ENCODE results near the gene PDE3A. TPM values are rescaled to one million over a fixed set of nuclear protein-coding genes. Genes with fewer than 3 reads are reported as not detected.

The PDE3A gene
- total and polyA plus RNA-seq, 2 of the 4 experiments (the other 2 are of a cell fraction): 0.09 to 0.18 TPM

- Histone ChIP-seq H3K36me3 (ENCODE audit: control insufficient read depth, insufficient read depth, low read length) (no peaks in the 10 kb centered on the region), H3K4me3 (ENCODE audit: insufficient read depth, low read depth, low read length) (no peak overlapping the region), H2BK20ac (ENCODE audit: low read depth, low read length) (0 out of 2 replicates have a peak overlapping the region, but pooled peaks have one; percentile 38), H3K27ac (ENCODE audit: insufficient read depth, low read length) (peak overlapping the region; percentile 81; the same call in 1 of the 2 replicates), H3K56ac (ENCODE audit: extremely low read depth, insufficient read depth, low read length) (peak overlapping the region; percentile 16; the same call in 1 of the 2 replicates), H3K27me3 (ENCODE audit: control insufficient read depth, insufficient read depth, low read length) (no peaks in the 10 kb centered on the region), H3K14ac (replicated peaks; ENCODE audit: low read depth, low read length) (no peak overlapping the region; the same call in 1 of the 2 replicates), H3K79me1 (ENCODE audit: low read depth in 1 of 2, low read length in 2 of 2) (no peaks in the 10 kb centered on the region), H2BK15ac (ENCODE audit: low read depth, low read length) (no peak overlapping the region; the same call in 2 of the 3 replicates), H4K20me1 (ENCODE audit: insufficient read depth, low read length) (no peaks in the 10 kb centered on the region), H2AFZ (replicated peaks; ENCODE audit: low read length, poor library complexity) (no peak overlapping the region), H2AK5ac (ENCODE audit: low read depth, low read length) (no peak overlapping the region), H3K9me3 (ENCODE audit: control insufficient read depth, insufficient read depth, low read length) (no peaks in the 10 kb centered on the region), H3K23ac (ENCODE audit: low read depth, low read length) (peak overlapping the region; percentile 39; the same call in 1 of the 2 replicates), H2BK5ac (ENCODE audit: low read depth, low read length, poor library complexity, severe bottlenecking) (peak overlapping the region; percentile 79), H4K5ac (ENCODE audit: low read depth, low read length) (peak overlapping the region; percentile 76; the same call in 1 of the 2 replicates), H3K4me1 (ENCODE audit: control insufficient read depth, insufficient read depth, low read length) (peaks cover 12% of the 10 kb centered on the region), H3K9ac (ENCODE audit: low read depth, low read length) (peak overlapping the region; percentile 45; the same call in 1 of the 2 replicates), H3K18ac (ENCODE audit: low read depth, low read length) (peak overlapping the region; percentile 87), H3K4ac (ENCODE audit: low read depth, low read length) (no peak overlapping the region), H4K91ac (ENCODE audit: insufficient read depth, low read depth, low read length) (peak overlapping the region; percentile 29; the same call in 1 of the 2 replicates), H3K4me2 (ENCODE audit: low read depth, low read length) (peak overlapping the region; percentile 72), H2BK120ac (ENCODE audit: low read depth, low read length) (peak overlapping the region; percentile 24; the same call in 1 of the 2 replicates), H2AK9ac (replicated peaks; ENCODE audit: low read depth, low read length, poor library complexity) (no peak overlapping the region), H4K8ac (ENCODE audit: low read depth in 2 of 2, low read length in 2 of 2) (peak overlapping the region; percentile 49 to 65; a peak in 2 of 4 replicates), H3K9me1 (ENCODE audit: insufficient read depth, low read length) (no peaks in the 10 kb centered on the region)
- DNase-seq (peak; percentile 90), ATAC-seq (ENCODE audit: low read depth) (peak; percentile 64)
- intact Hi-C loops (cut with micrococcal nuclease): loop anchor here (1.0 kb wide), 1 partner anchor 19 kb away; no protein-coding TSS in a partner anchor
- ChIA-PET CTCF (interaction anchor here (0.6 to 0.8 kb wide), 2 partner anchors 11 to 19 kb away, joined by 3 to 4 read pairs; no protein-coding TSS in a partner anchor), POLR2A (ENCODE audit: unreplicated experiment) (interaction anchor here (0.8 kb wide), 1 partner anchor 16 kb away, joined by 9 read pairs; no protein-coding TSS in a partner anchor)
- TF ChIP-seq RFX5 (IDR thresholded peaks at IDR 0.05; ENCODE audit: low read depth, low read length) (no peak), MXI1 (IDR thresholded peaks at IDR 0.05; ENCODE audit: borderline replicate concordance, low read depth, low read length) (no peak), CHD1 (IDR thresholded peaks at IDR 0.05; ENCODE audit: low read depth, low read length) (no peak), USF2 (IDR thresholded peaks at IDR 0.05; ENCODE audit: low read depth, low read length) (no peak), MAZ (IDR thresholded peaks at IDR 0.05; ENCODE audit: borderline replicate concordance, low read depth, low read length) (no peak)
- no TSS peak for BruUV-seq (replicated peaks)
- dilution Hi-C loops (cut with HindIII; ENCODE audit: low sequenced_read_pairs, unreplicated experiment): no loop called here
- in situ Hi-C loops (cut with MboI; ENCODE audit: low sequenced_read_pairs): no loop called here
- no CpG with 5 or more reads among the region's 8 CpGs for WGBS, 2 experiments (ENCODE audit: extremely low coverage in 2 of 2, insufficient read length in 1 of 2)
These were observed 159.3 kb downstream of the PDE3A start for GRCh38 chr12:20527417-20528163.

Data from IMR-90 (cell line).